ENCODE results near the gene GPR142.

The GPR142 gene

GRCh38 chr17:74337834-74338500 lies 29.3 kb upstream of the GPR142 start:
- H3K4me1 Mint-ChIP-seq (ENCODE audit: low read depth) = no peaks in the 10 kb centered on the region
- H3K36me3 Mint-ChIP-seq = no peaks in the 10 kb centered on the region
- no peak overlapping the region for H3K4me3 Mint-ChIP-seq
- H3K27ac Mint-ChIP-seq = no peak overlapping the region
- no peaks in the 10 kb centered on the region for H3K9me3 Mint-ChIP-seq (ENCODE audit: low read depth)
- H3K27me3 Mint-ChIP-seq = no peaks in the 10 kb centered on the region

DNA sequence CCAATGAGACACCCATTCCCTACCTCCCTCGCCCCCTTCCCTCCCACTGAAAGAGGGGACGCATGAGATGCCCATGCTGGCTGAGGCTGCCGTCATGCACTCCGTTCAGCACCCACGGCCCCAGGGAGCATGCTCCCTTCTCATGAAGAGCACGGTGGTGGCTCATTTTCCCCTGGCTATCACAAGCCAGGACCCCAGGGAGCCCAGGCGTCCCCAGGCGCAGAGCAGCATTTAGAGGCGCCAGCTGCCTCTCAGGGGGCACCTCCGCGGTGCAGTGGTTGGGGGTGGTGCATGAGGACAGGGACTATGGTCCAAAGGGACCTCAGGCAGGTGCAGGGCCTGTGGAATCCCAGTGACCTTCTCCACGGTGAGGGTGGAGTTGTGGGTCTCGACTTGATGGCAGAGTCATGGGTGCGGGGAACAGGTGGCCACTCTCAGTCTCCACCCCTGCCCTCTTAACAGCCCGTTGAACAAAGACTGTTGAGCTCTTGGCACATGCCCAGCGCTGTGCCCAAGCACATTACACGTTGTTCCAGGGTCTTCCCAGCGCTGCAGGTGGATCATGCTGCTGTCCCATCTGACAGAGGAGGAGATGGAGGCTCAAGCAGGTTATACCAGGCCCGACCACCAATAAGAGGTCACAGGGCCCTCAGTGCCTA lies 27.6 kb upstream of the GPR142 start:
- H3K36me3 Mint-ChIP-seq = no peaks in the 10 kb centered on the region
- no peaks in the 10 kb centered on the region for H3K4me1 Mint-ChIP-seq (ENCODE audit: low read depth)
- no peaks in the 10 kb centered on the region for H3K27me3 Mint-ChIP-seq

DNA sequence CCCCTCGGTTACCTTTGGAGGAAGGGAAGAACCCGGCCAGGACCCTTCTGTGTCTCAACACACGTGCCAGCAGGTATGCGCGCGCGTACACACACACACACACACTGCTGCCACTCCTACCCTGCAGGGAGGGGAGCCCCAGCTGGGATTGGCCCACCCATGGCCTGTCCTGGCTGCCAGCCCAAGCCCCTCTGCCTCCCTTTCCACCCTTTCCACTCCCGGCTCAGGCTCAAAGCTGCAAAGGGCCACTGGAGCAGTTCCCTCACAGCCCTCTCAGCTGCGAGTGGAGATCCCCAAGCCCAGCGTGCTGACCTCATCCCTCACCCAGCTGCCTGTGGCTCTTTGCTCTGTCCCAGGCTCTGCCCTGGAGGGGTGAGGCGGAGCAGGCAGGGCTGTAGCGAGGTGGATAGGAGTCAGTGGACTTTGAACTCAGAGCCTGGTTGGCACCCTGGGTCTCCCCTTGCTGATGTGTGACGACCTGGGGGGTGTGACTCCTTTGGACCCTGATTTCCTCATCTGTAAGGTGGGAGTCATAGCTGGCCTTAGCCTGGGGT lies 26.8 kb upstream of the GPR142 start:
- H3K9me3 Mint-ChIP-seq (ENCODE audit: low read depth) = no peaks in the 10 kb centered on the region
- H3K4me3 Mint-ChIP-seq = no peak overlapping the region
- H3K27ac Mint-ChIP-seq = no peak overlapping the region
- H3K27me3 Mint-ChIP-seq = no peaks in the 10 kb centered on the region
- H3K36me3 Mint-ChIP-seq = no peaks in the 10 kb centered on the region
- H3K4me1 Mint-ChIP-seq (ENCODE audit: low read depth) = no peaks in the 10 kb centered on the region

More for the DNA sequence above, 27.6 kb upstream of the GPR142 start:
- Mint-ChIP-seq H3K9me3 (ENCODE audit: low read depth) (no peaks in the 10 kb centered on the region), H3K4me3 (no peak overlapping the region), H3K27ac (no peak overlapping the region)

GRCh38 chr17:74342224-74342623 lies 25.1 kb upstream of the GPR142 start:
- H3K4me1 Mint-ChIP-seq (ENCODE audit: low read depth) = no peaks in the 10 kb centered on the region
- no peaks in the 10 kb centered on the region for H3K36me3 Mint-ChIP-seq
- no peaks in the 10 kb centered on the region for H3K9me3 Mint-ChIP-seq (ENCODE audit: low read depth)
- H3K27ac Mint-ChIP-seq = no peak overlapping the region
- no peaks in the 10 kb centered on the region for H3K27me3 Mint-ChIP-seq
- no peak overlapping the region for H3K4me3 Mint-ChIP-seq

DNA sequence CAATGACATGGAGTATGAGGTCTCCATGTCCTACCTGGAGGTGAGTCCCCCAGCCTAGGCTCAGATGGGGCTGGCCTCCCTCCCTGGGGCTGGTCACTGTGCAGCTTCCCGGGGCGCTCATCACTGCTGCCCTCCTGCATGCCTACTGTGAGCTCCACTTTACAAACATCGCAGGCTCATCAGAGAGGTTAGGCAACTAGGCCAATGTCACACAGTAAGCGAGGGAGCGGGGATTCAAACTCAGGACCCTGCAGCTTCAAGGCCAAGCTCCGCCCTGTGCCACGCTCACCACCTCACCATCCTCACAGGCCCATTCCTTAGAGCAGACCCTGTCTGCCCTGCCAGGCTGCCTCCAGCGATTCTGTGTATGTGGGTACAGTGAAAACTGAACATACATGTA lies 24.2 kb upstream of the GPR142 start:
- H3K9me3 Mint-ChIP-seq (ENCODE audit: low read depth) = no peaks in the 10 kb centered on the region
- H3K27ac Mint-ChIP-seq = no peak overlapping the region
- no peaks in the 10 kb centered on the region for H3K36me3 Mint-ChIP-seq
- H3K4me1 Mint-ChIP-seq (ENCODE audit: low read depth) = no peaks in the 10 kb centered on the region
- no peak overlapping the region for H3K4me3 Mint-ChIP-seq
- H3K27me3 Mint-ChIP-seq = peaks cover 2% of the 10 kb centered on the region

- Mint-ChIP-seq H3K4me1 (ENCODE audit: low read depth) (no peaks in the 10 kb centered on the region), H3K27ac (no peak overlapping the region), H3K9me3 (ENCODE audit: low read depth) (no peaks in the 10 kb centered on the region), H3K36me3 (no peaks in the 10 kb centered on the region), H3K27me3 (peaks cover 2% of the 10 kb centered on the region), H3K4me3 (no peak overlapping the region)
These were observed 23.6 kb upstream of the GPR142 start for GRCh38 chr17:74343526-74344284.

GRCh38 chr17:74344658-74345057 lies 22.6 kb upstream of the GPR142 start:
- H3K9me3 Mint-ChIP-seq (ENCODE audit: low read depth) = no peaks in the 10 kb centered on the region
- H3K4me1 Mint-ChIP-seq (ENCODE audit: low read depth) = no peaks in the 10 kb centered on the region
- H3K4me3 Mint-ChIP-seq = no peak overlapping the region
- H3K27ac Mint-ChIP-seq = no peak overlapping the region
- H3K27me3 Mint-ChIP-seq = peaks cover 2% of the 10 kb centered on the region
- no peaks in the 10 kb centered on the region for H3K36me3 Mint-ChIP-seq

- Mint-ChIP-seq H3K27me3 (peaks cover 4% of the 10 kb centered on the region), H3K4me3 (no peak overlapping the region), H3K36me3 (no peaks in the 10 kb centered on the region), H3K27ac (no peak overlapping the region), H3K9me3 (ENCODE audit: low read depth) (no peaks in the 10 kb centered on the region), H3K4me1 (ENCODE audit: low read depth) (no peaks in the 10 kb centered on the region)
These were observed 21.7 kb upstream of the GPR142 start for GRCh38 chr17:74345433-74346241.

GRCh38 chr17:74347646-74348045 lies 19.7 kb upstream of the GPR142 start:
- Mint-ChIP-seq H3K27me3 (peaks cover 4% of the 10 kb centered on the region), H3K4me3 (no peak overlapping the region), H3K9me3 (ENCODE audit: low read depth) (no peaks in the 10 kb centered on the region), H3K27ac (no peak overlapping the region), H3K4me1 (ENCODE audit: low read depth) (no peaks in the 10 kb centered on the region), H3K36me3 (no peaks in the 10 kb centered on the region)

- Mint-ChIP-seq H3K27ac (no peak overlapping the region), H3K36me3 (no peaks in the 10 kb centered on the region), H3K27me3 (peaks cover 11% of the 10 kb centered on the region), H3K4me3 (no peak overlapping the region), H3K9me3 (ENCODE audit: low read depth) (no peaks in the 10 kb centered on the region), H3K4me1 (ENCODE audit: low read depth) (peaks cover 6% of the 10 kb centered on the region)
These were observed 18.2 kb upstream of the GPR142 start for GRCh38 chr17:74349120-74349519.

DNA sequence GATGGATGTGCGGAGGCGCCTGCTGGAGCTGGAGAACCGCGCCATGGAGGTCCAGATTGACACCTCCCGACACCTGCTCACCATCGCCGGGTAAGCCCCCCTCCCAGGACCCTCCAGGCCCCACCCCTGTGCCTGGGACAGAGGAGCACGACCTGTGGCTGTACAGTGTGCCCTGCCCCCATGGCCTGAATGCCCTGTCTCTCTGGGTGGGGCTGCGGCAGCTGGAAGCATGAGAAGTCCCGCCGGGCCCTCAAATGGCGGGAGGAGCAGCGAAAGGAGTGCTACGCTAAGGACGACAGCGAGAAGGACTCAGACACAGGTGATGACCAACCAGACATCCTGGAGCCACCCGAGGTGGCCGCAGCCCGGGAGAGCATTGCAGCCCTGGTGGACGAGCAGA lies 16.8 kb upstream of the GPR142 start:
- H3K9me3 Mint-ChIP-seq (ENCODE audit: low read depth) = no peaks in the 10 kb centered on the region
- no peak overlapping the region for H3K4me3 Mint-ChIP-seq
- H3K27ac Mint-ChIP-seq = no peak overlapping the region
- peaks cover 14% of the 10 kb centered on the region for H3K27me3 Mint-ChIP-seq
- H3K36me3 Mint-ChIP-seq = no peaks in the 10 kb centered on the region
- H3K4me1 Mint-ChIP-seq (ENCODE audit: low read depth) = peaks cover 6% of the 10 kb centered on the region

GRCh38 chr17:74351552-74352210 lies 15.6 kb upstream of the GPR142 start:
- H3K4me1 Mint-ChIP-seq (ENCODE audit: low read depth) = peaks cover 6% of the 10 kb centered on the region
- no peaks in the 10 kb centered on the region for H3K9me3 Mint-ChIP-seq (ENCODE audit: low read depth)
- no peaks in the 10 kb centered on the region for H3K36me3 Mint-ChIP-seq
- H3K4me3 Mint-ChIP-seq = no peak overlapping the region
- H3K27ac Mint-ChIP-seq = no peak overlapping the region
- peaks cover 18% of the 10 kb centered on the region for H3K27me3 Mint-ChIP-seq

GRCh38 chr17:74353446-74354060 lies 13.8 kb upstream of the GPR142 start:
- no peaks in the 10 kb centered on the region for H3K36me3 Mint-ChIP-seq
- H3K4me1 Mint-ChIP-seq (ENCODE audit: low read depth) = peaks cover 10% of the 10 kb centered on the region
- H3K4me3 Mint-ChIP-seq = no peak overlapping the region
- no peak overlapping the region for H3K27ac Mint-ChIP-seq
- no peaks in the 10 kb centered on the region for H3K9me3 Mint-ChIP-seq (ENCODE audit: low read depth)
- H3K27me3 Mint-ChIP-seq = peaks cover 21% of the 10 kb centered on the region

GRCh38 chr17:74354123-74354522 lies 13.2 kb upstream of the GPR142 start:
- H3K9me3 Mint-ChIP-seq (ENCODE audit: low read depth) = no peaks in the 10 kb centered on the region
- peaks cover 25% of the 10 kb centered on the region for H3K27me3 Mint-ChIP-seq
- no peak overlapping the region for H3K27ac Mint-ChIP-seq
- H3K36me3 Mint-ChIP-seq = no peaks in the 10 kb centered on the region
- H3K4me3 Mint-ChIP-seq = no peak overlapping the region
- peaks cover 11% of the 10 kb centered on the region for H3K4me1 Mint-ChIP-seq (ENCODE audit: low read depth)

All from activated naive CD8-positive, alpha-beta T cell (primary cell).